HUES64 (cell line): ENCODE data around the gene RNF157.

Experiments
- H3K27ac ChIP-seq: 2 replicates; pipeline ENCODE4 v1.7.0; 2013; ENCODE audit warnings: low read depth, low read length, inconsistent platforms
- H3K27me3 ChIP-seq: 2 replicates; pipeline ENCODE4 v1.6.1; 2013; ENCODE audit warnings: mild to moderate bottlenecking, low read length; ENCODE audit not compliant: insufficient read depth
- H3K36me3 ChIP-seq: 2 replicates; pipeline ENCODE4 v1.6.1; 2013; ENCODE audit warnings: mild to moderate bottlenecking, low read length; ENCODE audit not compliant: insufficient read depth
- H3K4me1 ChIP-seq: 2 replicates; pipeline ENCODE4 v1.6.1; 2013; ENCODE audit warnings: mild to moderate bottlenecking, low read length, moderate library complexity; ENCODE audit not compliant: insufficient read depth
- H3K4me3 ChIP-seq: 2 replicates; pipeline ENCODE4 v1.5.1; 2013; ENCODE audit warnings: mild to moderate bottlenecking, low read length, moderate library complexity
- H3K9ac ChIP-seq: 2 replicates; pipeline ENCODE4 v1.6.1; 2013; ENCODE audit warnings: mild to moderate bottlenecking, low read depth, low read length
- H3K9me3 ChIP-seq: 2 replicates; pipeline ENCODE4 v1.6.1; 2013; ENCODE audit warnings: low read depth, low read length; ENCODE audit not compliant: insufficient read depth
- whole genome bisulfite sequencing: fragments of 150-250, 120-280 bp; methylation state at CpG from one replicate; pipeline ENCODE4 v1.1.7; 2013; ENCODE audit warnings: missing lambda C conversion rate; 5-methylcytosine and 5-hydroxymethylcytosine counted together

The RNF157 gene

GRCh38 chr17:76122431-76123190 is 117.7 kb downstream of the RNF157 start:
- Histone ChIP-seq H3K4me1 (peaks cover 14% of the 10 kb centered on the region), H3K9me3 (no peaks in the 10 kb centered on the region), H3K27ac (no peak overlapping the region), H3K36me3 (no peaks in the 10 kb centered on the region), H3K27me3 (peaks cover 8% of the 10 kb centered on the region), H3K4me3 (peak overlapping the region; percentile 34; the same call in 1 of the 2 replicates), H3K9ac (peak overlapping the region; percentile 55)
- WGBS: 71% methylated on average over 22 of the region's 24 CpGs

GRCh38 chr17:76121932-76122430 is 118.3 kb downstream of the RNF157 start:
- Histone ChIP-seq H3K27me3 (peaks cover 8% of the 10 kb centered on the region), H3K4me3 (peak overlapping the region; percentile 34), H3K9me3 (no peaks in the 10 kb centered on the region), H3K9ac (peak overlapping the region; percentile 55), H3K27ac (0 out of 2 replicates have a peak overlapping the region, but pooled peaks have one; percentile 25), H3K36me3 (no peaks in the 10 kb centered on the region), H3K4me1 (peaks cover 14% of the 10 kb centered on the region)
- WGBS: 33% methylated on average over 42 of the region's 42 CpGs

- H3K27ac ChIP-seq: no peak overlapping the region
- no peaks in the 10 kb centered on the region for H3K9me3 ChIP-seq
- no peak overlapping the region for H3K9ac ChIP-seq
- H3K4me3 ChIP-seq: no peak overlapping the region
- no peaks in the 10 kb centered on the region for H3K36me3 ChIP-seq
- peaks cover 14% of the 10 kb centered on the region for H3K4me1 ChIP-seq
- WGBS: 68% methylated on average over 5 of the region's 5 CpGs
- peaks cover 8% of the 10 kb centered on the region for H3K27me3 ChIP-seq
Measured at GRCh38 chr17:76120658-76121008, 119.7 kb downstream of the RNF157 start.

- Histone ChIP-seq H3K9me3 (no peaks in the 10 kb centered on the region), H3K27ac (no peak overlapping the region), H3K9ac (no peak overlapping the region), H3K36me3 (no peaks in the 10 kb centered on the region), H3K27me3 (peaks cover 8% of the 10 kb centered on the region), H3K4me1 (peaks cover 14% of the 10 kb centered on the region), H3K4me3 (no peak overlapping the region)
- 71% methylated on average over 19 of the region's 19 CpGs for WGBS
Measured at GRCh38 chr17:76119409-76120371, 120.6 kb downstream of the RNF157 start.

GRCh38 chr17:76115138-76115754 is 125.0 kb downstream of the RNF157 start:
- Histone ChIP-seq H3K27me3 (no peaks in the 10 kb centered on the region), H3K27ac (no peak overlapping the region), H3K9ac (no peak overlapping the region), H3K36me3 (no peaks in the 10 kb centered on the region), H3K4me3 (no peak overlapping the region), H3K4me1 (peaks cover 4% of the 10 kb centered on the region; the same call in 1 of the 2 replicates), H3K9me3 (no peaks in the 10 kb centered on the region)
- 92% methylated on average over 7 of the region's 7 CpGs for WGBS

GRCh38 chr17:76111956-76112355 is 128.3 kb downstream of the RNF157 start:
- no peaks in the 10 kb centered on the region for H3K9me3 ChIP-seq
- H3K27ac ChIP-seq: no peak overlapping the region
- H3K36me3 ChIP-seq: no peaks in the 10 kb centered on the region
- H3K4me1 ChIP-seq: no peaks in the 10 kb centered on the region
- WGBS: 98% methylated on average over 2 of the region's 2 CpGs
- no peaks in the 10 kb centered on the region for H3K27me3 ChIP-seq
- no peak overlapping the region for H3K9ac ChIP-seq
- no peak overlapping the region for H3K4me3 ChIP-seq

- H3K9me3 ChIP-seq: no peaks in the 10 kb centered on the region
- no peaks in the 10 kb centered on the region for H3K27me3 ChIP-seq
- 93% methylated on average over 5 of the region's 6 CpGs for WGBS
- no peak overlapping the region for H3K27ac ChIP-seq
- H3K9ac ChIP-seq: no peak overlapping the region
- no peaks in the 10 kb centered on the region for H3K36me3 ChIP-seq
- peaks cover 16% of the 10 kb centered on the region for H3K4me1 ChIP-seq
- no peak overlapping the region for H3K4me3 ChIP-seq
Measured at GRCh38 chr17:76107509-76107908, 132.8 kb downstream of the RNF157 start.

- Histone ChIP-seq H3K36me3 (peaks cover 6% of the 10 kb centered on the region), H3K27ac (peak overlapping the region; percentile 67; the same call in 1 of the 2 replicates), H3K27me3 (no peaks in the 10 kb centered on the region), H3K9me3 (no peaks in the 10 kb centered on the region), H3K4me1 (peaks cover 16% of the 10 kb centered on the region), H3K9ac (no peak overlapping the region), H3K4me3 (no peak overlapping the region)
- 92% methylated on average over 3 of the region's 3 CpGs for WGBS
Measured at GRCh38 chr17:76106703-76107102, 133.6 kb downstream of the RNF157 start.

GRCh38 chr17:76104896-76105231 is 135.4 kb downstream of the RNF157 start:
- no peaks in the 10 kb centered on the region for H3K27me3 ChIP-seq
- no peak overlapping the region for H3K9ac ChIP-seq
- H3K4me1 ChIP-seq: peaks cover 16% of the 10 kb centered on the region
- H3K36me3 ChIP-seq: peaks cover 25% of the 10 kb centered on the region
- no peaks in the 10 kb centered on the region for H3K9me3 ChIP-seq
- H3K27ac ChIP-seq: no peak overlapping the region
- 95% methylated on average over 4 of the region's 5 CpGs for WGBS
- H3K4me3 ChIP-seq: no peak overlapping the region

- Histone ChIP-seq H3K9ac (peak overlapping the region; percentile 73), H3K27ac (peak overlapping the region; percentile 93)
- WGBS: 87% methylated on average over 29 of the region's 29 CpGs
Measured at GRCh38 chr17:76104140-76104895, 136.0 kb downstream of the RNF157 start.

More at GRCh38 chr17:76104140-76104895, 136.0 kb downstream of the RNF157 start:
- no peaks in the 10 kb centered on the region for H3K27me3 ChIP-seq
- no peaks in the 10 kb centered on the region for H3K9me3 ChIP-seq
- H3K36me3 ChIP-seq: peaks cover 30% of the 10 kb centered on the region
- H3K4me3 ChIP-seq: peak overlapping the region; percentile 79
- H3K4me1 ChIP-seq: peaks cover 16% of the 10 kb centered on the region
